Ishikawa (cell line): ENCODE measurements around the gene MATR3.

Source experiments
- CEBPB ChIP-seq: IDR thresholded peaks from 2 replicates; pipeline ENCODE4 v1.6.1; 2012
- CREB1 ChIP-seq: IDR thresholded peaks from 2 replicates; pipeline ENCODE4 v1.6.1; 2012; ENCODE audit warnings: low read depth
- EGR1 ChIP-seq: IDR thresholded peaks from 2 replicates; pipeline ENCODE4 v1.6.1; 2012
- EP300 ChIP-seq: IDR thresholded peaks from 2 replicates; pipeline ENCODE4 v1.6.1; 2012; ENCODE audit warnings: borderline replicate concordance
- FOXM1 ChIP-seq: IDR thresholded peaks from 2 replicates; pipeline ENCODE4 v1.6.1; 2012; ENCODE audit warnings: low read depth, borderline replicate concordance
- MAX ChIP-seq: IDR thresholded peaks from 2 replicates; pipeline ENCODE4 v1.6.1; 2012
- NFIC ChIP-seq: IDR thresholded peaks from 2 replicates; pipeline ENCODE4 v1.6.1; 2012
- RAD21 ChIP-seq: IDR thresholded peaks from 2 replicates; pipeline ENCODE4 v1.6.1; 2012; ENCODE audit warnings: low read depth
- REST ChIP-seq: IDR thresholded peaks from 2 replicates; pipeline ENCODE4 v1.6.1; 2012; ENCODE audit warnings: low read depth, mild to moderate bottlenecking
- TAF1 ChIP-seq: IDR thresholded peaks from 2 replicates; pipeline ENCODE4 v1.6.1; 2012; ENCODE audit warnings: low read depth, mild to moderate bottlenecking
- TCF12 ChIP-seq: IDR thresholded peaks from 2 replicates; pipeline ENCODE4 v1.6.1; 2012; ENCODE audit warnings: low read depth
- TEAD4 ChIP-seq: IDR thresholded peaks from 2 replicates; pipeline ENCODE4 v1.6.1; 2012
- USF1 ChIP-seq: IDR thresholded peaks from 2 replicates; pipeline ENCODE4 v1.6.1; 2012
- YY1 ChIP-seq: IDR thresholded peaks from 2 replicates; pipeline ENCODE4 v1.6.1; 2012; ENCODE audit warnings: low read depth
- ZBTB7A ChIP-seq: IDR thresholded peaks from 2 replicates; pipeline ENCODE4 v1.6.1; 2012; ENCODE audit warnings: low read depth

MATR3 gene

DNA sequence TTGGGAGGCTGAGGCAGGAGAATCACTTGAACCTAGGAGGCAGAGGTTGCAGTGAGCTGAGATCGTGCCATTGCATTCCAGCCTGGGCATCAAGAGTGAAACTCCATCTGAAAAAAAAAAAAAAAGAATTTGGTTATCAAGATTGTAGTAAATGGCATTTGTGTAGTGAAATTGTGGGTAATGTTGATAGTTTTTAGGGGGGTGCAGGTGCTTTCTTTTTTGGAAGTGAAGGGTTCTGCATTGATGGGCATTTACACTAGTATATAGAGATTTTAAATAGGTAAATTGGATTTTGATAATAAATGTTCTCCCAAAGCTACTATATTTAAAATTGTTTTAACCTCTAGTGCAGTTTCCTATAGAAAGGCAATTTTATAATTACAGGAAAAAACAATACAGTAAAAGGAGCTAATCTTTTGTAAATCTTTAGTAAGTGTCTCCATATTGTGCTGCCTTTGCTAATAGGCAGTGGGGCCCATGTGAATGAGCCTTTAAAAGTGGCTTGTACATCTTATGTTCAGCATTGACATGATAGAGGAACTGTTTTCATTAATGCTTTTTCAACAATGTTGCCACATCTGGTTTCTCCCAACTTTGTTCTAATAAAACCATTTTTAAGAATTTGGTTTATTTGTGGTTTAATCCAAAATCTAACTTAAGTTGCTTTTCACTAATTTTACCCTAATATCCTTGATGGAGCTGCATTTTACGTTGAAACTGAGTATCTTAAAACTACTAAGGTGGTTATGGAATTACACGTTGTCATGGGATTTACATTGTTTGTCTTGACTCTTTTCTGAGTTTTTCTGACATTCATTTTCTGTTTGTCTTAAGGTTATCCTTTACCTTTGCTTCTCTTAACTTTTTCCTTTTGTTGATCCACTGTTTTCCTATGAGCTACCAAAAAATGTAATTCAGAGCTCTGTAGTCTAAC, 11.1 kb downstream of the MATR3 start:
- TF ChIP-seq EGR1 (no peak), USF1 (no peak), TCF12 (no peak), MAX (no peak), NFIC (no peak), CREB1 (no peak), EP300 (no peak), FOXM1 (no peak), YY1 (no peak)

DNA sequence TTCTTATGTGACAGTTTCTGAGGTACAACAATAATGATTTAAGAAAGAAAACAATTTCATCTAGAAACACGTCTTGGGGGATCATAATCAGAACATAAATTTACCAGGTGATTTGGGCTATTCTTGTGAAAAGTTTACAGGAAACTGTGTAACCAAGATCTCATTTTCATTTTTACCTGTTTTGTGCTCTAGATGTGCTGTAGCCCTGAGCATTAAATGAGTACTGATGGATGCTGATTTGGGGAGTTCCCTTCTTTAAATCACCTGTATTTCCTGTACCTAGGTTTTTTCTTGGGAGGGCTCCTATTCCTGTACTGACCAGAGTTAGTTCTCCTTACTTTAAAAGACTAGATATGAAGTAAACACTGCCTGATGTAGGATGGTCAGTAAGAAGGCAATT, 12.7 kb downstream of the MATR3 start:
- TF ChIP-seq TCF12 = no peak
- TF ChIP-seq EP300 = no peak
- no peak for TF ChIP-seq CREB1
- no peak for TF ChIP-seq YY1
- TF ChIP-seq REST = no peak
- no peak for TF ChIP-seq ZBTB7A
- TF ChIP-seq USF1 = no peak
- no peak for TF ChIP-seq TEAD4
- no peak for TF ChIP-seq NFIC
- no peak for TF ChIP-seq MAX
- TF ChIP-seq EGR1 = no peak
- TF ChIP-seq CEBPB = no peak
- no peak for TF ChIP-seq FOXM1
- TF ChIP-seq TAF1 = no peak
- TF ChIP-seq RAD21 = no peak

- TF ChIP-seq REST (no peak), TCF12 (no peak), NFIC (no peak), EP300 (no peak), USF1 (no peak), EGR1 (no peak)
These were observed 13.3 kb downstream of the MATR3 start for GRCh38 chr5:139306628-139307379.

GRCh38 chr5:139308797-139309196, 15.3 kb downstream of the MATR3 start:
- TF ChIP-seq EGR1 (no peak), USF1 (no peak), TAF1 (no peak), FOXM1 (no peak), REST (no peak), MAX (no peak), TCF12 (no peak), NFIC (no peak), CEBPB (no peak), TEAD4 (no peak), CREB1 (no peak), ZBTB7A (no peak), RAD21 (no peak), YY1 (no peak), EP300 (no peak)
